Liver (tissue), 3 donors: ENCODE data around the gene HOXA3.

ENCODE experiments used
- CTCF ChIP-seq: fragments of 150-350 bp; IDR thresholded peaks from 2 replicates; pipeline ENCODE4 v1.5.1; 2017; ENCODE audit warnings: improper control_type of control experiment, low read depth, low read length; ENCODE audit not compliant: missing input control
- GABPA ChIP-seq, 2 donors: IDR thresholded peaks in 1 of 2; conservative IDR thresholded peaks in 1 of 2; 2 replicates each; pipeline ENCODE4 v1.6.1; 2016; ENCODE audit warnings: antibody characterized with exemption in 2 of 2, mild to moderate bottlenecking in 1 of 2, moderate library complexity in 1 of 2
- REST ChIP-seq: IDR thresholded peaks from 2 replicates; pipeline ENCODE4 v1.6.1; 2016; ENCODE audit warnings: antibody characterized with exemption, mild to moderate bottlenecking
- TAF1 ChIP-seq: conservative IDR thresholded peaks from 2 replicates; pipeline ENCODE4 v1.6.1; 2016; ENCODE audit warnings: antibody characterized with exemption, mild to moderate bottlenecking
- YY1 ChIP-seq: IDR thresholded peaks from 2 replicates; pipeline ENCODE4 v1.6.1; 2016; ENCODE audit warnings: antibody characterized with exemption, mild to moderate bottlenecking
- donor health status: healthy.
- donor health status: healthy.

GRCh38 chr7:27124902-27125689, 27.3 kb downstream of the HOXA3 start:
- TF ChIP-seq TAF1 = no peak
- no peak for TF ChIP-seq REST
- TF ChIP-seq CTCF = no peak
- TF ChIP-seq GABPA (IDR thresholded peaks at IDR 0.05 in 1 of 2, conservative IDR thresholded peaks at IDR 0.05 in 1 of 2) = no peak
- TF ChIP-seq YY1 = no peak
